ENCODE measurements around the gene NECAB2. TPM values are rescaled to one million over a fixed set of nuclear protein-coding genes. Genes with fewer than 3 reads are reported as not detected.

Gene NECAB2
- total RNA-seq, 2 donors from 2014 or later = 1.0 to 3.6 TPM

GRCh38 chr16:83996481-83997252, 28.6 kb downstream of the NECAB2 start:
- TF ChIP-seq CTCF (IDR thresholded peaks at IDR 0.05) (no peak), POLR2A (IDR thresholded peaks at IDR 0.05) (no peak)
- Histone ChIP-seq H3K27ac (no peak overlapping the region), H3K4me1 (peaks cover 11% of the 10 kb centered on the region), H3K27me3 (no peaks in the 10 kb centered on the region), H3K36me3 (replicated peaks in 1 of 2; ENCODE audit: insufficient read depth in 1 of 2, low read depth in 2 of 2) (no peaks in the 10 kb centered on the region), H3K9me3 (no peaks in the 10 kb centered on the region), H3K4me3 (no peak overlapping the region)
- intact Hi-C loops (cut with DNase I) = no loop called here
- DNase-seq = no peak
- ATAC-seq = no peak
- 79 to 82% methylated on average over 10 to 15 of the region's 15 CpGs for WGBS, 2 donors

- Histone ChIP-seq H3K36me3 (replicated peaks in 1 of 2; ENCODE audit: insufficient read depth in 1 of 2, low read depth in 2 of 2) (no peaks in the 10 kb centered on the region), H3K27ac (no peak overlapping the region), H3K4me1 (peaks cover 1% of the 10 kb centered on the region), H3K4me3 (no peak overlapping the region), H3K27me3 (no peaks in the 10 kb centered on the region), H3K9me3 (no peaks in the 10 kb centered on the region)
- TF ChIP-seq CTCF (IDR thresholded peaks at IDR 0.05) (no peak), POLR2A (IDR thresholded peaks at IDR 0.05) (no peak)
- ATAC-seq (no peak), DNase-seq (no peak)
- WGBS, 2 donors = 78 to 86% methylated on average over 10 to 13 of the region's 13 CpGs
- intact Hi-C loops (cut with DNase I) = no loop called here
Measured at GRCh38 chr16:83998091-83998490, 30.0 kb downstream of the NECAB2 start.

GRCh38 chr16:84000989-84001642, 33.1 kb downstream of the NECAB2 start:
- Histone ChIP-seq H3K4me1 (no peaks in the 10 kb centered on the region), H3K27ac (no peak overlapping the region), H3K27me3 (no peaks in the 10 kb centered on the region), H3K36me3 (replicated peaks in 1 of 2; ENCODE audit: insufficient read depth in 1 of 2, low read depth in 2 of 2) (no peaks in the 10 kb centered on the region), H3K9me3 (no peaks in the 10 kb centered on the region), H3K4me3 (no peak overlapping the region)
- WGBS, 2 donors = 68 to 87% methylated on average over 11 to 12 of the region's 13 CpGs
- ATAC-seq (no peak), DNase-seq (no peak)
- intact Hi-C loops (cut with DNase I) = no loop called here
- TF ChIP-seq POLR2A (IDR thresholded peaks at IDR 0.05) (no peak), CTCF (IDR thresholded peaks at IDR 0.05) (no peak)

- Histone ChIP-seq H3K4me1 (no peaks in the 10 kb centered on the region), H3K4me3 (no peak overlapping the region), H3K27me3 (no peaks in the 10 kb centered on the region), H3K9me3 (no peaks in the 10 kb centered on the region), H3K36me3 (replicated peaks in 1 of 2; ENCODE audit: insufficient read depth in 1 of 2, low read depth in 2 of 2) (no peaks in the 10 kb centered on the region), H3K27ac (no peak overlapping the region)
- TF ChIP-seq CTCF (IDR thresholded peaks at IDR 0.05) = no peak
- TF ChIP-seq POLR2A (IDR thresholded peaks at IDR 0.05) = no peak
- DNase-seq (no peak), ATAC-seq (no peak)
- WGBS, 2 donors = 90 to 93% methylated on average over 2 to 7 of the region's 7 CpGs
- intact Hi-C loops (cut with DNase I) = no loop called here
Measured at GRCh38 chr16:84001726-84002125, 33.7 kb downstream of the NECAB2 start.

Data from body of pancreas (tissue), 4 donors.